SK-N-SH (cell line): ENCODE results near the gene NAA10.

Experiments
- EP300 ChIP-seq, 2 experiments: IDR thresholded peaks; 2 replicates each; pipeline versions ENCODE4 v1.4.0 to v1.6.1; 2012; ENCODE audit warnings: borderline replicate concordance in 1 of 2, low read depth in 1 of 2, low read length in 1 of 2
- EZH2phosphoT487 ChIP-seq: fragments of 200-600 bp; sonication (generic); IDR thresholded peaks from 2 replicates; pipeline ENCODE4 v1.6.1; 2017; ENCODE audit warnings: low read depth, mixed run types, mild to moderate bottlenecking, antibody characterized with exemption, moderate library complexity, borderline replicate concordance
- MEF2A ChIP-seq: IDR thresholded peaks from 2 replicates; pipeline ENCODE4 v1.4.0; 2012; ENCODE audit warnings: low read depth, borderline replicate concordance
- NFIC ChIP-seq: IDR thresholded peaks from 2 replicates; pipeline ENCODE4 v1.4.0; 2012; ENCODE audit warnings: borderline replicate concordance
- POLR2AphosphoS5 ChIP-seq: IDR thresholded peaks from 2 replicates; pipeline ENCODE4 v1.6.1; 2012; ENCODE audit warnings: low read depth, low read length
- YY1 ChIP-seq: IDR thresholded peaks from 2 replicates; pipeline ENCODE4 v1.4.0; 2012; ENCODE audit warnings: low read depth, mild to moderate bottlenecking
- TF ChIP-seq, protein P1 (sequence below): IDR thresholded peaks from 2 replicates; pipeline ENCODE4 v1.4.0; 2012; ENCODE audit warnings: low read depth
- TF ChIP-seq, protein P2 (sequence below): fragments of 200-600 bp; sonication (generic); IDR thresholded peaks from 2 replicates; pipeline ENCODE4 v1.6.1; 2017; ENCODE audit warnings: antibody characterized with exemption, mild to moderate bottlenecking, moderate library complexity
- TF ChIP-seq, protein P3 (sequence below): IDR thresholded peaks from 2 replicates; pipeline ENCODE4; 2012
- TF ChIP-seq, protein P4 (sequence below): fragments of 150-350 bp; IDR thresholded peaks from 2 replicates; pipeline ENCODE4 v1.6.1; 2017; ENCODE audit warnings: antibody characterized with exemption, low read length, low read depth, borderline replicate concordance

DNA sequence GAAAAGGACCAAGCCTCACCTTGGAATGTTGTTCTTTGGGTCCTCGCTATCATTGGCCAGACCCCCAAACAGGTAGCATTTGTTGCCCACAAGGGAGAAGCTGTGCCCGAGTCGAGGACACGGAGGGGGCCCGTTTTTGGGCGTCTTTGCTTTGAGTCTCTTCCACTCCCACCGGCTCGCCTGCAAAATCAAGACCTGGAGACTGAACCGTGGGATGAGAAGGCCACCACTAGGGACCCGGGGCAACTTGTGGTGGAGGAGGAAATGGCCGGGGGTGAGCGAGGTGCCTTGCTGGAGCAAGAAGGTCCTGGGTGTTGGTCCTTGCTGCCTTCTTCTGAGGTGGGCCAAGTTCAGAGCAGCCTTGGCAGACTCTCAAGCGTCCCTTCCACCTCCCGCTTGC, 29.3 kb upstream of the NAA10 start:
- TF ChIP-seq, protein P1, sequence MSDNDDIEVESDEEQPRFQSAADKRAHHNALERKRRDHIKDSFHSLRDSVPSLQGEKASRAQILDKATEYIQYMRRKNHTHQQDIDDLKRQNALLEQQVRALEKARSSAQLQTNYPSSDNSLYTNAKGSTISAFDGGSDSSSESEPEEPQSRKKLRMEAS: no peak
- no peak for TF ChIP-seq POLR2AphosphoS5
- TF ChIP-seq EP300 (IDR thresholded peaks at IDR 0.05; ENCODE audit: borderline replicate concordance in 1 of 2, low read depth in 1 of 2, low read length in 1 of 2): no peak
- TF ChIP-seq, protein P2, sequence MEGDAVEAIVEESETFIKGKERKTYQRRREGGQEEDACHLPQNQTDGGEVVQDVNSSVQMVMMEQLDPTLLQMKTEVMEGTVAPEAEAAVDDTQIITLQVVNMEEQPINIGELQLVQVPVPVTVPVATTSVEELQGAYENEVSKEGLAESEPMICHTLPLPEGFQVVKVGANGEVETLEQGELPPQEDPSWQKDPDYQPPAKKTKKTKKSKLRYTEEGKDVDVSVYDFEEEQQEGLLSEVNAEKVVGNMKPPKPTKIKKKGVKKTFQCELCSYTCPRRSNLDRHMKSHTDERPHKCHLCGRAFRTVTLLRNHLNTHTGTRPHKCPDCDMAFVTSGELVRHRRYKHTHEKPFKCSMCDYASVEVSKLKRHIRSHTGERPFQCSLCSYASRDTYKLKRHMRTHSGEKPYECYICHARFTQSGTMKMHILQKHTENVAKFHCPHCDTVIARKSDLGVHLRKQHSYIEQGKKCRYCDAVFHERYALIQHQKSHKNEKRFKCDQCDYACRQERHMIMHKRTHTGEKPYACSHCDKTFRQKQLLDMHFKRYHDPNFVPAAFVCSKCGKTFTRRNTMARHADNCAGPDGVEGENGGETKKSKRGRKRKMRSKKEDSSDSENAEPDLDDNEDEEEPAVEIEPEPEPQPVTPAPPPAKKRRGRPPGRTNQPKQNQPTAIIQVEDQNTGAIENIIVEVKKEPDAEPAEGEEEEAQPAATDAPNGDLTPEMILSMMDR: no peak
- TF ChIP-seq, protein P3, sequence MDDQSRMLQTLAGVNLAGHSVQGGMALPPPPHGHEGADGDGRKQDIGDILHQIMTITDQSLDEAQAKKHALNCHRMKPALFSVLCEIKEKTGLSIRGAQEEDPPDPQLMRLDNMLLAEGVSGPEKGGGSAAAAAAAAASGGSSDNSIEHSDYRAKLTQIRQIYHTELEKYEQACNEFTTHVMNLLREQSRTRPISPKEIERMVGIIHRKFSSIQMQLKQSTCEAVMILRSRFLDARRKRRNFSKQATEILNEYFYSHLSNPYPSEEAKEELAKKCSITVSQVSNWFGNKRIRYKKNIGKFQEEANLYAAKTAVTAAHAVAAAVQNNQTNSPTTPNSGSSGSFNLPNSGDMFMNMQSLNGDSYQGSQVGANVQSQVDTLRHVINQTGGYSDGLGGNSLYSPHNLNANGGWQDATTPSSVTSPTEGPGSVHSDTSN: no peak
- TF ChIP-seq, protein P4, sequence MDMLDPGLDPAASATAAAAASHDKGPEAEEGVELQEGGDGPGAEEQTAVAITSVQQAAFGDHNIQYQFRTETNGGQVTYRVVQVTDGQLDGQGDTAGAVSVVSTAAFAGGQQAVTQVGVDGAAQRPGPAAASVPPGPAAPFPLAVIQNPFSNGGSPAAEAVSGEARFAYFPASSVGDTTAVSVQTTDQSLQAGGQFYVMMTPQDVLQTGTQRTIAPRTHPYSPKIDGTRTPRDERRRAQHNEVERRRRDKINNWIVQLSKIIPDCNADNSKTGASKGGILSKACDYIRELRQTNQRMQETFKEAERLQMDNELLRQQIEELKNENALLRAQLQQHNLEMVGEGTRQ: no peak
- no peak for TF ChIP-seq NFIC
- no peak for TF ChIP-seq EZH2phosphoT487
- TF ChIP-seq YY1: no peak
- no peak for TF ChIP-seq MEF2A
